OCI-LY7 (cell line): ENCODE results near the gene COL4A1.

Experiments
- CTCF ChIP-seq: fragments of 200-600 bp; sonication (generic); conservative IDR thresholded peaks from 2 replicates; pipeline ENCODE4 v1.5.1; 2014; ENCODE audit warnings: mild to moderate bottlenecking, antibody characterized with exemption, low read length, moderate library complexity, mixed read lengths
- EZH2phosphoT487 ChIP-seq: fragments of 200-600 bp; sonication (generic); IDR thresholded peaks from 2 replicates; pipeline ENCODE4 v1.6.1; 2018; ENCODE audit warnings: low read depth, borderline replicate concordance, mild to moderate bottlenecking, mixed run types, antibody characterized with exemption, low read length, moderate library complexity, mixed read lengths

- no peak for TF ChIP-seq CTCF
- no peak for TF ChIP-seq EZH2phosphoT487
Measured at GRCh38 chr13:110113284-110113764, 193.6 kb downstream of the COL4A1 start.
